C4-2B (cell line): Measurements from ENCODE around the gene CDX1.

Source experiments
- CTCF ChIP-seq: fragments of 450-650 bp; conservative IDR thresholded peaks from 2 replicates; pipeline ENCODE4 v1.5.1; 2017; ENCODE audit warnings: mild to moderate bottlenecking
- ZFX ChIP-seq: fragments of 450-650 bp; IDR thresholded peaks from 2 replicates; pipeline ENCODE4 v1.6.1; 2017

GRCh38 chr5:150118561-150119229 lies 47.9 kb upstream of the CDX1 start:
- no peak for TF ChIP-seq CTCF
- TF ChIP-seq ZFX = no peak
